Upper lobe of left lung (tissue), 4 donors: Measurements from ENCODE around the gene MEX3B.

Experiments used
- CTCF ChIP-seq, 6 experiments: fragments of 450-650 bp in 4 of 6; fragments of 200-600 bp in 2 of 6; sonication (generic) in 2 of 6; IDR thresholded peaks; one replicate each; pipeline ENCODE4 v1.5.1; 2016 to 2019; ENCODE audit warnings: antibody characterized with exemption in 6 of 6
- POLR2A ChIP-seq, 4 donors: fragments of 450-650 bp; IDR thresholded peaks; one replicate each; pipeline ENCODE4 v1.5.1; 2016 to 2017; ENCODE audit warnings: antibody characterized with exemption in 4 of 4, mild to moderate bottlenecking in 2 of 4

GRCh38 chr15:82080774-82081173, 35.0 kb upstream of the MEX3B start:
- TF ChIP-seq CTCF (IDR thresholded peaks at IDR 0.05) (no peak), POLR2A (IDR thresholded peaks at IDR 0.05) (no peak)
